Stimulated activated CD8-positive, alpha-beta memory T cell treated with anti-CD3 and anti-CD28 coated beads, Interleukin-7, amount 100 ng/mL, for 4 hours (primary cell): Measurements from ENCODE around the gene LRRC71.

Source experiments
- DNase-seq, 2 donors: peaks; one replicate each; pipeline ENCODE4 v3.0.0-alpha.2; 2020; ENCODE audit warnings: low read depth in 2 of 2

Gene LRRC71

GRCh38 chr1:156920233-156921052 lies at the start of gene LRRC71:
LRRC71 (plus strand) TSS chr1:156920632; CDS start chr1:156920804, 172 bp downstream.
- DNase-seq, result peak in 1 of 2 donors; percentile 39

GRCh38 chr1:156873659-156874058 lies 46.8 kb upstream of the LRRC71 start:
- no peak for DNase-seq

GRCh38 chr1:156874142-156874541 lies 46.3 kb upstream of the LRRC71 start:
- no peak for DNase-seq

DNA sequence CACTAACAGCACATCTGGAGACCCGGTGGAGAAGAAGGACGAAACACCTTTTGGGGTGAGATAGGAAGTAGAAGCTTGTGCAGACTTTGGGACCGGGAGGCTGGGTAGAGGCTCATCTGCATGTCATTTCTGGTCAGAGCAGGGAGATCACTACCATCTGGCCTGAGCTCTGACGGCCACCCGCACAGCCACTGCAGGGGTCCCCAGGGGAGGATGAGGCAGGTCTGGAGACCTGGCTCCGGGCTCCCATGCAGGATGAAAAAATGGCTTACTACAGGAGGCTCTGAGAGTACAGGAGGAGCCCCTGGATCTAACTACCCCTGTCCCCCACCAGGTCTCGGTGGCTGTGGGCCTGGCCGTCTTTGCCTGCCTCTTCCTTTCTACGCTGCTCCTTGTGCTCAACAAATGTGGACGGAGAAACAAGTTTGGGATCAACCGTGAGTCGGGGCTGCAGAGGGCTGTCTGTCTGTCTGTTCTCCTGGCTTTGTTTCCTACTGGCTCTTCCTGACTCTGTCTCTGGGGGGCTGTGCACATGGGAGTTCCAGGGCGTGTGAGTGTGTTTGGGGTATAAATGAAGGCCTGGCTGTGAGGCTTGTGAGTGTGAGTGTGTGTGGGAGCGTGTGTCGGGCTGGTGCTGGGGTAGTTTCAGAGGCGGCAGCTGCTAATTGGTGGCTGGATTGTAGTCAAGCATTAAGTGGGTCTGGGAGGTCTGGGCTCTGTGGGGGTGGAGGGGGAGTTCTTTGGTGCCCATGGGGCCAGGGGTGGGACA lies 45.7 kb upstream of the LRRC71 start:
- DNase-seq, result no peak

GRCh38 chr1:156875341-156875615 lies 45.2 kb upstream of the LRRC71 start:
- DNase-seq, result no peak

GRCh38 chr1:156876281-156876680 lies 44.2 kb upstream of the LRRC71 start:
- DNase-seq, result no peak

- DNase-seq, result no peak
Measured at GRCh38 chr1:156877433-156878170, 42.8 kb upstream of the LRRC71 start.

- DNase-seq, result no peak
Measured at GRCh38 chr1:156879876-156880275, 40.6 kb upstream of the LRRC71 start.

- DNase-seq, result no peak
Measured at GRCh38 chr1:156880473-156880872, 40.0 kb upstream of the LRRC71 start.

GRCh38 chr1:156881101-156881500 lies 39.3 kb upstream of the LRRC71 start:
- no peak for DNase-seq

- no peak for DNase-seq
Measured at GRCh38 chr1:156881663-156882062, 38.8 kb upstream of the LRRC71 start.

DNA sequence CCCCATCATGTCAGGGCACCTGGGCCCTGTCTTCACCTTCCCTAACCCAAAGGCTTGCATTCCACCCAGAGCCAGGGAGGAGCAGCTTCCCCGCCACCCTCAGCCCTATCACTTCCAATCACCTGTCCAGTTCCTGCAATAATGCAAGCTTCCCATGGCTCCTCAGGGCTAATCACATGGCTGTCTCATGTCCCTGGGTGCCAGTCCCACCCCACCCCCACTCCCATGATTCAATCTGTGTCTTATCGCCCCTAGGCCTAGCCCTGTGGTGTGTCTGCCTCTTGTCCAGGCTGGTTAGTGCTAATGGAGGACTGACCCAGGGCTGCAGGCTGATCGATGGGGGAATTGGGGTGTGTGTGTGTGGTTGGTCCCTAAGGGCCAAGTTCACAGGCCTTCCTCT lies 37.9 kb upstream of the LRRC71 start:
- DNase-seq, result no peak

DNA sequence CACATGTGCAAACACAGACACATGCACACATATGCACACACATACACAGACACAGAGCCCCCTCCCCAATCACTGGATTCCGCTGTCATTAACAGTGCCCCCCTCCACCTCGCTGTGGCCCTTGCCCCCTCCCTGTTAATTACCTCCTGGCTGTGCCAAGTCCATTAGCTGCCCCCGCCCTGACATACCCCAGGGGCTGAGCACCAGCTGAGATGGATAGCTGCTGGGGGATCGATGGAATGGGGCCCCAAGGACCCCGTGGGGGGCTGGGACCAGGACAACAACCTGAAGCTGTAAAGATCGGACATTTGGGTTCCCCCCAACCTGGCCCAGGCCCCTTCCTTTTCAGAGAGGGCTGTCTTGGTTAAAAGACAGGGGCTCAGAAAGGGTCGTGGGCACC lies 36.5 kb upstream of the LRRC71 start:
- DNase-seq, result no peak

DNA sequence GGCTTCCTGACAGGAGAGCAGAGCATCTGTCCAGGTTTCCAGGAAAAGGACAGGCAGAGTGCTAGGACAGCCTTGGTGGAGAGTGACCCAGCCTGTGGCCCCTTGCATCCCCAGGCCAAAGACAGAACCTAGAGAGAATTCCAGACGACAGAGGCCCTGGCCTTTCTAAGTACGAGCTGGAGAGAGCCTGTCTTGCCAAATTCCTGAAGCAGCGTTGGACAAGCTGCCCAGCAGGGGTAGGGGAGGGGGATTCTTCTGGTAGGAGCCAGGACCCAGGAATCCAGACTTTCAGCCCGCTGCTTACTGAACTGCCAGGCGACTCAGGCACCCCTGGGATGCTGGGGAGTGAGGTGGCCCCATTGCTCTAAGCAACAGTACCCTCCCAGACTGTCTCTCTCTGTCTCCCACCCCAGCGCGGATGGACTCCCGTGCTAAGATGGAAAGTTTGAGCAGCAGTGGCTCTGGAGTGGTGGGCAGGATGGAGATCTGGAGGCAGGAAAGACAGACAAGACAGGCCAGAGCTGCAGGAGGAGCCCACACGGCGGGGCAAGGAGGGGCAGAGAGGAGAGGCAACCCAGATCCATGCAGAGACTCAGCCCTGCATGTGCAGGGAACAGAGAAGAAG lies 35.8 kb upstream of the LRRC71 start:
- no peak for DNase-seq

- no peak for DNase-seq
Measured at GRCh38 chr1:156885314-156885713, 35.1 kb upstream of the LRRC71 start.

DNA sequence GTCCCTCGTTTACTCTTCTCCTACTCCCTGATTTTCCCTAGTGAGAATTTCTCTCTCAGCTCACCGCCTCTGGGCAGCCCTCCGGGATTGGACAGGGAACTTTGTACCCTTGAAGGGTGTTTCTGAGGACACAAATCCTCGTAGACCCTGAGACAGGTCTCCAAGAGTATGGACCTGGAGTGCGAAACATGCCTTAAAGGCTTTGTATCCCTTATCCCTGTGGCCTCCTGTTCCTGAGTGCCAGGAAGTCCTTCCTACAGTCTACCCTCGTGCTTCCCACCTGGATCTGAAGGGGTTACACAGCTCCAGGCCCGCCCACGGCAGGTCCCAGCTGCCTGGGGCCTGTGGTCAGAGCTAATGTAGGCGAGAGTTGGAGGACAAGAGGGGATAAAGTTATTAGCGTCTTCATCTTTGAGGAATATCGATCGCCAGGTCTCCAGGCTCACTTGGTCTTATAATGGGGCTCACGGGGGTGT lies 34.5 kb upstream of the LRRC71 start:
- no peak for DNase-seq

- DNase-seq, result no peak
Measured at GRCh38 chr1:156886583-156887281, 33.7 kb upstream of the LRRC71 start.

DNA sequence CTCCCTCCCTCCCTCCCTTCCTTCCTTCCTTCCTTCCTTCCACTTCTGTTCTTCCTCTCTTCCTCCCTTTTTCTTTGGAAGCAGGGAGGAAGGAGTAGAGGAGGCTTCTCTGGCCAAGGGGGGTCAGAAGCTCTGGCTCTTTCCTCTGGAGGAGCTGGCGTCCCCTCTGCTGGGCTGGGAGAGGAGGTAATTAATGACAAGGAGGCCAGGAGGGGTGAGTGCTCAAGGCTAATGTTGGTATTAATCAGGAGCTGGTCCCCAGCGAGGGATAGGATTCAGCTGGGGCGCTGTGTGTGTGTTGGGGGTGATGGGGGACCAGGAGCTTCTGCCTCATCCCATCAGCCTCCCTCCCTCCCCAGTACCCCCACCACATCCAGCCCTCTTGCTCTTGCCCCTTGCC lies 33.1 kb upstream of the LRRC71 start:
- no peak for DNase-seq

DNA sequence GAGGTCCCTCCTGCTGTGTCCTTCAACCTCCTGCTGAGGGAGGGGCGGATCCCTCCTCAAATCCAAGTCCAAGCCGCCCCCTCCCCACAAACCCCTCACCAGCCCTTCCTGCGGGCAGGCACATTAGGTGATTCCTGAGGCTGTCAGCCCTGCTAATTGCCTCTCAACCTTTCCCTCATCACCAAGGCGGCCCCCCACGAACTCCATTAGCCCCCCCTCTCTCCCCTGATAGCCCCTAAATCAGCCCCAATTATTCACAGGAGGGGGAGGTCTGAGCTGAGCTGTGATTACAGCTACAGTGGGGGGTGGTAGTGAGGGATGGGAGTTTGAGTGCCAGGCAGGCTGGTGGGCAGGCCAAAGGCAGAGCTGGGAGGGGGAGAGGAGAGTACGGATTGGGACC lies 32.7 kb upstream of the LRRC71 start:
- no peak for DNase-seq

DNA sequence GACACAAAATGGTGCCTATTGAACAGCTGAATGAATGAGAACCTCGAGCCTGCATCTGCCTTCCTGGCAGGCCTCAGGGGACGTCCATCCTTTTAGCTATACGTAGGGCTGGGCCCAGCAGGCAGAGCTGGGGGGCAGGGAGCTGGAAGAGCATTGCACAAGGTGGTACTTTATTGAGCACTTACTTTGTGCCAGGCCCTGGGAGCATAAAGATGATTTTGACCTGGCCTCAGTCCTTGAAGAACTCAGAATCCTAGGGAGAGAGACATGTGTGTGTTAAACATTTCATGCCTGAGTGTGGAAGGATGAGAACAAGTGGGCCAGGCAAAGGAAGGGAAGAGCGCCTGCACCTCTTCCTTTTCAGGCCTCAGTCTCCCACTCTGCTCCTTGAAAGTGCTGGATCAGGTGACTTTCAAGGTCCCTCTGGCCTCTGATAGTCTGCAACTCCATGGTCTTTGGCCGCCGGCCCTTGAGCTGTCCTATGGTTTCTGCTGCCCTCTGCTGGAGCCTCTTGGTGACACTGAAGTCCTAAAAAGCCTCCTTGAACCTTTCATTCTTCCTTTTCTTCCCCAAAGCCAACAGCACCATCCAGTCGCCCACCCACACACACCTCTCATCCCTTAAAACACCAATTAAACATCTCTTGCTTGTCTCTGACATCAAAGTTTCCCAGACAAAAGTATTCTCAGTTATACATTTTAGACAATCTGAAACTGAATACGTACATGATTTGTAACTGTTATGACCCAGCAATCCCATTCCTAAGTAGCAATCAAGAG lies 30.4 kb upstream of the LRRC71 start:
- DNase-seq, result peak; percentile 27
